Nephron (organoid): ENCODE data around the gene RAB27A.

Experiments used
- H3K27ac Mint-ChIP-seq, 3 experiments: 2 replicates each; pipeline ENCODE4 v1.8.0; 2020; ENCODE audit warnings: mixed read lengths in 3 of 3, mild to moderate bottlenecking in 2 of 3, moderate library complexity in 1 of 3
- H3K27me3 Mint-ChIP-seq: 2 replicates; pipeline ENCODE4 v1.8.0; 2021; ENCODE audit warnings: low read depth, mild to moderate bottlenecking, moderate library complexity, mixed read lengths
- H3K36me3 Mint-ChIP-seq: 2 replicates; pipeline ENCODE4 v1.8.0; 2020; ENCODE audit warnings: low read depth, mixed read lengths
- H3K4me1 Mint-ChIP-seq: 2 replicates; pipeline ENCODE4 v1.8.0; 2020; ENCODE audit warnings: mixed read lengths
- H3K4me3 Mint-ChIP-seq, 3 experiments: 2 replicates each; pipeline ENCODE4 v1.8.0; 2020; ENCODE audit warnings: mild to moderate bottlenecking in 3 of 3, mixed read lengths in 3 of 3, moderate library complexity in 2 of 3
- H3K9me3 Mint-ChIP-seq: 2 replicates; pipeline ENCODE4 v1.8.0; 2020; ENCODE audit warnings: mixed read lengths
- CTCF ChIP-seq, 3 experiments: fragments of 200-600 bp; sonication (generic); IDR thresholded peaks; one replicate each; pipeline ENCODE4 v1.5.0; 2021; ENCODE audit warnings: antibody characterized with exemption in 3 of 3; ENCODE audit not compliant: unreplicated experiment in 3 of 3

RAB27A gene

GRCh38 chr15:55230953-55231352, 58.7 kb downstream of the RAB27A start:
- Mint-ChIP-seq H3K9me3 (no peaks in the 10 kb centered on the region), H3K27me3 (no peaks in the 10 kb centered on the region), H3K27ac (no peak overlapping the region), H3K4me1 (no peaks in the 10 kb centered on the region), H3K4me3 (no peak overlapping the region), H3K36me3 (no peaks in the 10 kb centered on the region)
- no peak for TF ChIP-seq CTCF (IDR thresholded peaks at IDR 0.05; ENCODE audit: unreplicated experiment in 3 of 3)

- H3K27me3 Mint-ChIP-seq, result no peaks in the 10 kb centered on the region
- H3K4me3 Mint-ChIP-seq, result no peak overlapping the region
Measured at GRCh38 chr15:55230051-55230670, 59.5 kb downstream of the RAB27A start.

GRCh38 chr15:55226127-55226526, 63.5 kb downstream of the RAB27A start:
- Mint-ChIP-seq H3K4me1 (no peaks in the 10 kb centered on the region), H3K9me3 (no peaks in the 10 kb centered on the region), H3K4me3 (no peak overlapping the region), H3K27me3 (no peaks in the 10 kb centered on the region), H3K27ac (no peak overlapping the region), H3K36me3 (no peaks in the 10 kb centered on the region)
- no peak for TF ChIP-seq CTCF (IDR thresholded peaks at IDR 0.05; ENCODE audit: unreplicated experiment in 3 of 3)

More at GRCh38 chr15:55230051-55230670, 59.5 kb downstream of the RAB27A start:
- no peaks in the 10 kb centered on the region for H3K9me3 Mint-ChIP-seq
- H3K4me1 Mint-ChIP-seq, result no peaks in the 10 kb centered on the region
- TF ChIP-seq CTCF (IDR thresholded peaks at IDR 0.05; ENCODE audit: unreplicated experiment in 3 of 3), result no peak
- no peak overlapping the region for H3K27ac Mint-ChIP-seq
- no peaks in the 10 kb centered on the region for H3K36me3 Mint-ChIP-seq

GRCh38 chr15:55224892-55225291, 64.7 kb downstream of the RAB27A start:
- no peaks in the 10 kb centered on the region for H3K27me3 Mint-ChIP-seq
- H3K4me3 Mint-ChIP-seq, result no peak overlapping the region
- no peaks in the 10 kb centered on the region for H3K9me3 Mint-ChIP-seq
- H3K4me1 Mint-ChIP-seq, result no peaks in the 10 kb centered on the region
- H3K36me3 Mint-ChIP-seq, result no peaks in the 10 kb centered on the region
- H3K27ac Mint-ChIP-seq, result no peak overlapping the region
- TF ChIP-seq CTCF (IDR thresholded peaks at IDR 0.05; ENCODE audit: unreplicated experiment in 3 of 3), result no peak

- Mint-ChIP-seq H3K4me3 (no peak overlapping the region), H3K27ac (no peak overlapping the region), H3K4me1 (no peaks in the 10 kb centered on the region), H3K36me3 (no peaks in the 10 kb centered on the region), H3K27me3 (no peaks in the 10 kb centered on the region), H3K9me3 (no peaks in the 10 kb centered on the region)
- no peak for TF ChIP-seq CTCF (IDR thresholded peaks at IDR 0.05; ENCODE audit: unreplicated experiment in 3 of 3)
Measured at GRCh38 chr15:55222588-55222987, 67.0 kb downstream of the RAB27A start.
